GM12878 (cell line): ENCODE data around the gene DCBLD2. TPM values are rescaled to one million over a fixed set of nuclear protein-coding genes. Genes with fewer than 3 reads are reported as not detected.

Experiments
- ATAC-seq: fragments of 200-7000 bp; cut with Tn5 transposase; 3 replicates; pipeline ENCODE4 v1.9.1; 2020; ENCODE audit warnings: mild to moderate bottlenecking, moderate library complexity
- BruUV-seq: library from RNA; stranded (reverse); fragments of 400-500 nt; replicated peaks from 2 replicates; lab custom pipeline; 2021; lab: Mats Ljungman, UMichigan
- CTCF ChIA-PET: fragments of 300-600 bp; sonication (Branson Sonifier 250); formaldehyde crosslinking; extraction: SDS; loops from one replicate; lab custom pipeline; 2021; ENCODE audit warnings: inconsistent platforms; lab: Yijun Ruan, JAX
- POLR2A ChIA-PET: fragments of 350-600 bp; formaldehyde crosslinking; extraction: SDS; loops from one replicate; lab custom pipeline; 2021; ENCODE audit warnings: inconsistent platforms; lab: Charles Lee
- RAD21 ChIA-PET: fragments of 300-600 bp; sonication (Branson Sonifier 250); formaldehyde crosslinking; loops from one replicate; lab custom pipeline; 2023; ENCODE audit warnings: antibody characterized with exemption; ENCODE audit not compliant: unreplicated experiment; lab: Charles Lee
- SMC1A ChIA-PET: fragments of 300-600 bp; sonication (Branson Sonifier 250); formaldehyde crosslinking; loops from one replicate; lab custom pipeline; 2023; ENCODE audit not compliant: unreplicated experiment, uncharacterized antibody; lab: Charles Lee
- DNase-seq: peaks from one replicate; pipeline ENCODE4 v3.0.0-alpha.2; 2011; ENCODE audit warnings: low read depth, low spot score
- FAIRE-seq: peaks from 3 replicates; lab custom pipeline; 2011; peaks lifted over from hg19 to GRCh38; lab: Jason Lieb, UNC
- H2AFZ ChIP-seq: 2 replicates; pipeline ENCODE4 v1.6.0; 2011; ENCODE audit warnings: low read depth, low read length, control low read depth; ENCODE audit not compliant: control insufficient read depth
- H3K27ac ChIP-seq: 2 replicates; pipeline ENCODE4 v1.5.1; 2011; ENCODE audit warnings: control low read depth; ENCODE audit not compliant: control insufficient read depth, insufficient read depth
- H3K27me3 ChIP-seq, 2 experiments: replicated peaks in 1 of 2; 2 replicates each; pipeline versions ENCODE4 v1.6.0 to v1.6.1; 2011; ENCODE audit warnings: low read length in 1 of 2; ENCODE audit not compliant: control insufficient read depth in 2 of 2, insufficient read depth in 2 of 2
- H3K36me3 ChIP-seq, 2 experiments: 2 replicates each; pipeline ENCODE4 v1.5.1; 2011; ENCODE audit warnings: low read length in 1 of 2; ENCODE audit not compliant: control insufficient read depth in 2 of 2, insufficient read depth in 2 of 2
- H3K4me1 ChIP-seq: 2 replicates; pipeline ENCODE4 v1.6.1; 2011; ENCODE audit warnings: mild to moderate bottlenecking, low read length, moderate library complexity, mixed read lengths; ENCODE audit not compliant: control insufficient read depth, insufficient read depth
- H3K4me2 ChIP-seq: 2 replicates; pipeline ENCODE4 v1.6.0; 2011; ENCODE audit warnings: control low read depth; ENCODE audit not compliant: control insufficient read depth, insufficient read depth
- H3K4me3 ChIP-seq: fragments of 200-600 bp; sonication (generic); 2 replicates; pipeline ENCODE4 v1.5.1; 2016
- H3K79me2 ChIP-seq: 2 replicates; pipeline ENCODE4 v1.6.0; 2011; ENCODE audit warnings: low read length; ENCODE audit not compliant: control insufficient read depth, insufficient read depth
- H3K9ac ChIP-seq: 2 replicates; pipeline ENCODE4 v1.8.0; 2011; ENCODE audit warnings: low read length, control low read depth, mixed read lengths; ENCODE audit not compliant: control insufficient read depth, insufficient read depth
- H3K9me3 ChIP-seq: replicated peaks from 3 replicates; pipeline ENCODE4 v1.5.1; 2011; ENCODE audit warnings: mild to moderate bottlenecking, low read length; ENCODE audit not compliant: control insufficient read depth, insufficient read depth
- H4K20me1 ChIP-seq: 2 replicates; pipeline ENCODE4 v1.6.0; 2011; ENCODE audit not compliant: control insufficient read depth, insufficient read depth
- BCLAF1 ChIP-seq: fragments of 450-650 bp; IDR thresholded peaks from 2 replicates; pipeline ENCODE4 v1.6.1; 2017; ENCODE audit warnings: antibody characterized with exemption, mild to moderate bottlenecking, moderate library complexity
- MAX ChIP-seq: IDR thresholded peaks from 2 replicates; pipeline ENCODE4 v1.6.1; 2012; ENCODE audit warnings: low read depth, low read length, improper control_type of control experiment
- POLR2A ChIP-seq: IDR thresholded peaks from 2 replicates; pipeline ENCODE4 v1.6.1; 2011; ENCODE audit warnings: low read depth, mild to moderate bottlenecking, low read length
- WGBS: methylation state at CpG from one replicate; pipeline ENCODE4 v1.1.6; 2016; ENCODE audit warnings: low lambda C conversion rate; ENCODE audit not compliant: insufficient replicate concordance, insufficient coverage; ENCODE audit errors: missing lambda C conversion rate; 5-methylcytosine and 5-hydroxymethylcytosine counted together
- in situ Hi-C: fragments of 300-500 bp; cut with MboI; formaldehyde crosslinking; loops from 9 replicates; pipeline ENCODE4 v1.14.3; 2018; ENCODE audit warnings: mixed read lengths
- intact Hi-C: fragments of 100-400 bp; cut with micrococcal nuclease; formaldehyde crosslinking; loops from one replicate; pipeline ENCODE4 v1.14.2; 2022; ENCODE audit not compliant: unreplicated experiment
- polyA plus RNA-seq, 11 experiments: library from polyadenylated mRNA; depleted of rRNA in 4 of 11; unstranded in 6 of 11; stranded (reverse) in 5 of 11; fragments of >200 nt; fragmentation: Nextera tagmentation in 4 of 11; fragmentation: Illumina TruSeq in 1 of 11; extraction: Ambion mirVana in 4 of 11; extraction: Trizol in 1 of 11; gene quantifications; 1 replicate in 1 of 11; 2 replicates in 10 of 11; pipeline versions ENCODE4 v1.2.1 to v1.2.3, GENCODE V29; 2011 to 2016; ENCODE audit warnings: inconsistent platforms in 2 of 11, missing spikeins in 2 of 11, low read depth in 1 of 11
- total RNA-seq, 4 experiments: library from RNA; depleted of rRNA in 3 of 4; stranded (reverse); fragments of >200 nt in 3 of 4; fragmentation: Illumina TruSeq in 1 of 4; extraction: Trizol in 1 of 4; gene quantifications; 2 replicates each; pipeline versions ENCODE4 v1.2.1 to v1.2.3, GENCODE V29; 2013 to 2021

The DCBLD2 gene
- total and polyA plus RNA-seq, 10 of the 15 experiments (the other 5 are each of a cell fraction or from before 2014, with no cell fraction given): 1.6 to 5.9 (median 4.7) TPM

- ChIA-PET RAD21 (interaction anchor here (0.8 kb wide), 1 partner anchor 18 kb away, joined by 3 read pairs; the partner anchor contains the start of gene DCBLD2), POLR2A (interaction anchor here (0.6 kb wide), 1 partner anchor 18 kb away, joined by 3 read pairs; no protein-coding TSS in a partner anchor), CTCF (no interaction called here), SMC1A (interaction anchor here (1.1 kb wide), 1 partner anchor 107 kb away, joined by 4 read pairs; no protein-coding TSS in a partner anchor)
- ATAC-seq (no peak), DNase-seq (no peak), FAIRE-seq (no peak)
- BruUV-seq: no TSS peak
- 98% methylated on average over 2 of the region's 2 CpGs for WGBS
- peaks cover 1% of the 10 kb centered on the region; the same call in 2 of the 3 replicates for H3K9me3 ChIP-seq
- H3K4me3 ChIP-seq: no peak overlapping the region
- intact Hi-C loops: no loop called here
- H3K9ac ChIP-seq: no peak overlapping the region
- H2AFZ ChIP-seq: no peak overlapping the region
- no peak for TF ChIP-seq MAX
- H4K20me1 ChIP-seq: no peaks in the 10 kb centered on the region
- H3K36me3 ChIP-seq: no peaks in the 10 kb centered on the region
- H3K4me2 ChIP-seq: no peak overlapping the region
- in situ Hi-C loops: no loop called here
- no peaks in the 10 kb centered on the region for H3K4me1 ChIP-seq
- no peak overlapping the region for H3K27ac ChIP-seq
- no peaks in the 10 kb centered on the region for H3K79me2 ChIP-seq
- no peaks in the 10 kb centered on the region; a peak in 1 of 4 replicates for H3K27me3 ChIP-seq
Measured at GRCh38 chr3:98920166-98920565, 18.7 kb upstream of the DCBLD2 start.

- Histone ChIP-seq H4K20me1 (no peaks in the 10 kb centered on the region), H3K79me2 (no peaks in the 10 kb centered on the region), H3K4me1 (no peaks in the 10 kb centered on the region), H3K36me3 (no peaks in the 10 kb centered on the region), H3K27ac (no peak overlapping the region), H3K27me3 (no peaks in the 10 kb centered on the region; a peak in 1 of 4 replicates), H2AFZ (no peak overlapping the region), H3K4me3 (no peak overlapping the region), H3K9ac (no peak overlapping the region)
- ChIA-PET CTCF (no interaction called here), SMC1A (no interaction called here), POLR2A (no interaction called here), RAD21 (no interaction called here)
- no peak for FAIRE-seq
- BruUV-seq: no TSS peak
- DNase-seq: no peak
- TF ChIP-seq POLR2A: no peak
- TF ChIP-seq BCLAF1: no peak
- TF ChIP-seq, all 136 proteins: peak for 0
- no peak overlapping the region for H3K4me2 ChIP-seq
- in situ Hi-C loops (no loop called here), intact Hi-C loops (no loop called here)
- ATAC-seq: no peak
- H3K9me3 ChIP-seq: no peaks in the 10 kb centered on the region
Measured at GRCh38 chr3:98918586-98918985, 17.1 kb upstream of the DCBLD2 start.
